Subcutaneous preadipocyte (primary cell): ENCODE results near the gene ABTB2. TPM values are rescaled to one million over a fixed set of nuclear protein-coding genes. Genes with fewer than 3 reads are reported as not detected.

ENCODE experiments used
- small RNA-seq: library from RNA; depleted of rRNA; stranded (forward); fragments of <200 nt; gene quantifications from one replicate; pipeline ENCODE3, GENCODE V24; 2012
- total RNA-seq: library from RNA; depleted of rRNA; stranded (reverse); fragments of >200 nt; gene quantifications from 2 replicates; pipeline ENCODE4 v1.2.3, GENCODE V29; 2012

ABTB2 gene
- 0.39 and 0.73 TPM in 2 replicates for total RNA-seq

GRCh38 chr11:34357701-34358257, at the start of gene ABTB2:
TSS of gene ABTB2 (minus strand) at chr11:34358010.

GRCh38 chr11:34105079-34105956, 252.5 kb downstream of the ABTB2 start, which contains the start of gene NAT10:
TSS of gene NAT10 (plus strand) at chr11:34105629. CDS start at chr11:34108226, 2,597 bp downstream.

Small RNA genes within 50 kb of the gene (small RNA-seq; reads per million reads assigned to genes)
- gene AL035079.1 (not detected), gene RF00019 (not detected)

Other genes starting within 250 kb of the ABTB2 start
- 68.6 and 80.1 TPM in 2 replicates for gene CAT, start 80.9 kb upstream of the ABTB2 start, total RNA-seq
- not detected in 2 replicates for gene ELF5, start 155.8 kb upstream of the ABTB2 start, total RNA-seq